ENCODE results near the gene SAMD1. TPM values are rescaled to one million over a fixed set of nuclear protein-coding genes. Genes with fewer than 3 reads are reported as not detected.

Gene SAMD1
- total and polyA plus RNA-seq, 2 of the 13 experiments (the other 11 are each of a cell fraction or from before 2014, with no cell fraction given), result 17.5 to 45.0 TPM

DNA sequence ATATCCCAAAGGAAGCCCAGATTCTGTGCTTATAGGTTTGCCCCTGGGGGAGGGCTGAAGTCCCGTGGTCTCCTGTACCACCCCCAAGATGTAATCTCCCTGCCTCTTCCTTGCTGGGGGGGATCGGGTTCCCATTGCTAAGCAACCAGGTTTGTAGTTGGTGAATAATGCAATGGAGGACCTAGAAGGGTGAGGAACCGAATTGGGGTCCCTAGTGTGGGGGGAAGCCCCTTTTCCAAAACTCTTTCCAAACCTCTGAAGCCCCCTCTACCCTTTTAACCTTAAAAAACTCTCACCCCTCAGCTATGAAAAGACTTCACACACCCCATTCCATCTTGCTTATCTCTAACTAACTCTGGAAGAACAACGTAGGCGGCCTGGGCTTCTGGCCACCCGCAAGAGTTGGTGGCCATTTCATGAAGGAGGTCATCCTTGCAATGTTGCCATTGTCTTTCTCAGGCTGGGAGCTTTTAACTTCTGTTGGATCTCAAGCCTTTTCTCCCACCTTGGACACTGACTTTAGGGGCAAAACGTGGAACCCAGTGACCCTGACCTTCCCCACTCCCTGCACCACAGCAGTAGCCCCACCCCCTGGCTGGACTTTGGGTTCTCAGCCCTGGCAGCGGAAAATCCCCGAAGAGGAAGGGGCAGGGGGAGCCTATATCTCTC is 29.3 kb downstream of the SAMD1 start (continued):
- TF ChIP-seq HMGXB3 (CRISPR knock-in tag; IDR thresholded peaks at IDR 0.05; ENCODE audit: borderline replicate concordance) (no peak), SIN3A (IDR thresholded peaks at IDR 0.05; ENCODE audit: borderline replicate concordance, low read depth, low read length) (peak; percentile 47; the same call in 1 of the 2 replicates), THAP9 (CRISPR knock-in tag; IDR thresholded peaks at IDR 0.05; ENCODE audit: borderline replicate concordance) (0 out of 2 replicates have a peak, but pooled peaks have one; percentile 13), ARNTL (CRISPR knock-in tag; IDR thresholded peaks at IDR 0.05) (0 out of 2 replicates have a peak, but pooled peaks have one; percentile 55), HDAC1 (CRISPR knock-in tag; IDR thresholded peaks at IDR 0.05) (peak; percentile 16; the same call in 1 of the 2 replicates), ESRRA (CRISPR knock-in tag; IDR thresholded peaks at IDR 0.05; ENCODE audit: low read depth) (peak; percentile 81; the same call in 1 of the 2 replicates), MYC (CRISPR knock-in tag; IDR thresholded peaks at IDR 0.05; ENCODE audit: borderline replicate concordance) (peak; percentile 27; the same call in 1 of the 2 replicates), NCOA2 (CRISPR knock-in tag; IDR thresholded peaks at IDR 0.05) (peak; percentile 57), ZNF788 (CRISPR knock-in tag; IDR thresholded peaks at IDR 0.05; ENCODE audit: borderline replicate concordance) (no peak), KLF6 (CRISPR knock-in tag; IDR thresholded peaks at IDR 0.05) (no peak)
- TF ChIP-seq, protein P1, sequence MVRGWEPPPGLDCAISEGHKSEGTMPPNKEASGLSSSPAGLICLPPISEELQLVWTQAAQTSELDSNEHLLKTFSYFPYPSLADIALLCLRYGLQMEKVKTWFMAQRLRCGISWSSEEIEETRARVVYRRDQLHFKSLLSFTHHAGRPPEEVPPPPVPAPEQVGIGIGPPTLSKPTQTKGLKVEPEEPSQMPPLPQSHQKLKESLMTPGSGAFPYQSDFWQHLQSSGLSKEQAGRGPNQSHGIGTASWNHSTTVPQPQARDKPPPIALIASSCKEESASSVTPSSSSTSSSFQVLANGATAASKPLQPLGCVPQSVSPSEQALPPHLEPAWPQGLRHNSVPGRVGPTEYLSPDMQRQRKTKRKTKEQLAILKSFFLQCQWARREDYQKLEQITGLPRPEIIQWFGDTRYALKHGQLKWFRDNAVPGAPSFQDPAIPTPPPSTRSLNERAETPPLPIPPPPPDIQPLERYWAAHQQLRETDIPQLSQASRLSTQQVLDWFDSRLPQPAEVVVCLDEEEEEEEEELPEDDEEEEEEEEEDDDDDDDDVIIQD (CRISPR knock-in tag; IDR thresholded peaks at IDR 0.05; ENCODE audit: low read depth), result peak; percentile 61; the same call in 1 of the 2 replicates
